GM23338 (cell line): ENCODE measurements around the gene ANKS1B. TPM values are rescaled to one million over a fixed set of nuclear protein-coding genes. Genes with fewer than 3 reads are reported as not detected.

Experiments
- ATAC-seq: fragments of 200-7000 bp; cut with Tn5 transposase; 3 replicates; pipeline ENCODE4 v1.9.1; 2020
- DNase-seq: peaks from one replicate; pipeline ENCODE4 v3.0.0-alpha.2; 2015; ENCODE audit warnings: low spot score
- H2AFZ ChIP-seq: fragments of 200-600 bp; sonication (generic); 2 replicates; pipeline ENCODE4 v1.8.0; 2016; ENCODE audit warnings: antibody characterized with exemption, mild to moderate bottlenecking, moderate library complexity
- H3F3A ChIP-seq: fragments of 200-600 bp; sonication (generic); replicated peaks from 2 replicates; pipeline ENCODE4 v1.8.0; 2017; ENCODE audit warnings: antibody characterized with exemption, mixed run types, low read depth
- H3K27ac ChIP-seq: fragments of 200-600 bp; sonication (generic); 2 replicates; pipeline ENCODE4 v1.6.1; 2016; ENCODE audit warnings: low read depth
- H3K27me3 ChIP-seq: fragments of 200-600 bp; sonication (generic); 2 replicates; pipeline ENCODE4 v1.8.0; 2016; ENCODE audit warnings: mild to moderate bottlenecking, mixed run types, moderate library complexity; ENCODE audit not compliant: insufficient read depth
- H3K36me3 ChIP-seq: fragments of 200-600 bp; sonication (generic); 2 replicates; pipeline ENCODE4 v1.8.0; 2016; ENCODE audit warnings: mild to moderate bottlenecking; ENCODE audit not compliant: insufficient read depth
- H3K4me1 ChIP-seq: fragments of 200-600 bp; sonication (generic); 2 replicates; pipeline ENCODE4 v1.8.0; 2016; ENCODE audit warnings: mild to moderate bottlenecking, moderate library complexity; ENCODE audit not compliant: insufficient read depth
- H3K4me2 ChIP-seq: fragments of 200-600 bp; sonication (generic); 2 replicates; pipeline ENCODE4 v1.7.1; 2017; ENCODE audit warnings: mixed run types
- H3K4me3 ChIP-seq: fragments of 200-600 bp; sonication (generic); 2 replicates; pipeline ENCODE4 v1.6.1; 2016; ENCODE audit warnings: mixed run types
- H3K79me2 ChIP-seq: fragments of 200-600 bp; sonication (generic); replicated peaks from 2 replicates; pipeline ENCODE4 v1.8.0; 2017; ENCODE audit warnings: mild to moderate bottlenecking; ENCODE audit not compliant: insufficient read depth
- H3K9me2 ChIP-seq: fragments of 200-600 bp; sonication (generic); 2 replicates; pipeline ENCODE4 v1.8.0; 2017; ENCODE audit not compliant: insufficient read depth
- H4K20me1 ChIP-seq: fragments of 200-600 bp; sonication (generic); replicated peaks from 2 replicates; pipeline ENCODE4 v1.8.0; 2017; ENCODE audit warnings: mild to moderate bottlenecking; ENCODE audit not compliant: insufficient read depth
- H3K27ac Mint-ChIP-seq: 2 replicates; pipeline ENCODE4 v1.8.0; 2020; ENCODE audit warnings: inconsistent platforms, mild to moderate bottlenecking, moderate library complexity, mixed read lengths
- H3K27me3 Mint-ChIP-seq: 3 replicates; pipeline ENCODE4 v1.8.0; 2022; ENCODE audit warnings: low read depth, mild to moderate bottlenecking, moderate library complexity, mixed read lengths, inconsistent platforms; ENCODE audit not compliant: insufficient read depth, poor library complexity
- H3K36me3 Mint-ChIP-seq: 3 replicates; pipeline ENCODE4 v1.8.0; 2021; ENCODE audit warnings: low read depth, mild to moderate bottlenecking, inconsistent platforms, moderate library complexity, mixed read lengths
- H3K4me1 Mint-ChIP-seq: 3 replicates; pipeline ENCODE4 v1.8.0; 2020; ENCODE audit warnings: mild to moderate bottlenecking, inconsistent platforms, mixed read lengths
- H3K4me3 Mint-ChIP-seq: 3 replicates; pipeline ENCODE4 v1.8.0; 2021; ENCODE audit warnings: moderate library complexity, mild to moderate bottlenecking, inconsistent platforms, mixed read lengths
- H3K9me3 Mint-ChIP-seq: 3 replicates; pipeline ENCODE4 v1.8.0; 2020; ENCODE audit warnings: moderate library complexity, mild to moderate bottlenecking, inconsistent platforms, mixed read lengths
- CREB1 ChIP-seq: fragments of 250-450 bp; sonication (Bioruptor Pico); IDR thresholded peaks from 2 replicates; pipeline ENCODE4 v1.5.0; 2020; ENCODE audit warnings: low read depth, mild to moderate bottlenecking, moderate library complexity
- EZH2 ChIP-seq: fragments of 200-600 bp; sonication (generic); IDR thresholded peaks from one replicate; pipeline ENCODE4 v1.8.0; 2017; ENCODE audit warnings: antibody characterized with exemption, mild to moderate bottlenecking, low read depth; ENCODE audit not compliant: unreplicated experiment
- EZH2phosphoT487 ChIP-seq: fragments of 200-600 bp; sonication (generic); IDR thresholded peaks from one replicate; pipeline ENCODE4 v1.8.1; 2018; ENCODE audit warnings: antibody characterized with exemption; ENCODE audit not compliant: unreplicated experiment
- NANOG ChIP-seq: IDR thresholded peaks from 2 replicates; pipeline ENCODE4 v1.6.1; 2016; ENCODE audit warnings: antibody characterized with exemption, borderline replicate concordance
- POLR2AphosphoS5 ChIP-seq: IDR thresholded peaks from 2 replicates; pipeline ENCODE4 v1.6.1; 2016; ENCODE audit warnings: antibody characterized with exemption, low read depth
- ZNF114 ChIP-seq: fragments of 250-450 bp; sonication (Bioruptor Pico); IDR thresholded peaks from 2 replicates; pipeline ENCODE4 v1.5.0; 2020; ENCODE audit warnings: mild to moderate bottlenecking, moderate library complexity
- ZNF331 ChIP-seq: fragments of 250-450 bp; sonication (Bioruptor Pico); IDR thresholded peaks from 2 replicates; pipeline ENCODE4 v1.5.0; 2020; ENCODE audit warnings: low read depth, mild to moderate bottlenecking, moderate library complexity
- polyA plus RNA-seq: library from polyadenylated mRNA; unstranded; fragments of >200 nt; fragmentation: Nextera tagmentation; extraction: Ambion mirVana; gene quantifications from 2 replicates; pipeline ENCODE4 v1.2.1, GENCODE V29; 2016
- total RNA-seq: library from RNA; depleted of rRNA; stranded (reverse); fragments of >200 nt; shearing (Covaris generic); gene quantifications from 2 replicates; pipeline ENCODE4 v1.2.3, GENCODE V29; 2014
- TF ChIP-seq, protein P1 (sequence below): IDR thresholded peaks from 2 replicates; pipeline ENCODE4 v1.6.1; 2016; ENCODE audit warnings: antibody characterized with exemption
- TF ChIP-seq, protein P2 (sequence below): IDR thresholded peaks from one replicate; pipeline ENCODE4 v1.6.1; 2018; ENCODE audit warnings: antibody characterized with exemption; ENCODE audit not compliant: unreplicated experiment
- TF ChIP-seq, protein P3 (sequence below), 2 experiments: fragments of 200-600 bp in 1 of 2; sonication (generic) in 1 of 2; conservative IDR thresholded peaks; 2 replicates each; pipeline versions ENCODE4 v1.5.1 to v1.6.1; 2016 to 2017; ENCODE audit warnings: antibody characterized with exemption in 2 of 2, low read depth in 2 of 2, mild to moderate bottlenecking in 2 of 2, moderate library complexity in 1 of 2

ANKS1B gene
- total and polyA plus RNA-seq, 2 experiments from 2014 or later: 4.3 to 5.8 TPM

DNA sequence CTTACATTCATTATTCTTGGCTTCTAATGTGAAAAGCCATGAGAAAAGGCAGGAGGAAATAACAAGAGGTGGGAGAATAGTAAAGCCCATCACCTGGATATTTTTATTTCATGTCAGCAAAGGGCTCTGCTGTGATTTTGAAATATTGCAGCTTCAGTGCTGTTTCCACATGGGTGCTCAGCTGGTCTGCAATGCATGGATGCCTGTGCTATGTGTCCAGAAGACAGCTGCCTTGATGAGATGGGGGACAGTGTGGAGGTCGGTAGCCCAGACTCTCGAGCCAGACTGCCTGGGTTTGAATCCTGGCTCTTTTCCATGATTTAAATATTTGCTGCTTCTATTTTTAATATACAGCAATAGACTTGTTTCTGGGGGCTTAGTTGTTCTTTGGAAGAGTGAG is 814.7 kb downstream of the ANKS1B start:
- Histone ChIP-seq H3K4me1 (0 out of 2 replicates have a peak, but pooled peaks cover 8% of the 10 kb centered on the region), H3K4me3 (no peak overlapping the region), H3K4me2 (no peak overlapping the region), H2AFZ (no peak overlapping the region), H3K27ac (no peak overlapping the region), H3K9me2 (no peaks in the 10 kb centered on the region), H3K79me2 (no peaks in the 10 kb centered on the region), H3F3A (no peaks in the 10 kb centered on the region), H3K36me3 (no peaks in the 10 kb centered on the region), H4K20me1 (no peaks in the 10 kb centered on the region), H3K27me3 (no peaks in the 10 kb centered on the region)
- DNase-seq: no peak
- Mint-ChIP-seq H3K36me3 (no peaks in the 10 kb centered on the region), H3K4me1 (peaks cover 9% of the 10 kb centered on the region), H3K4me3 (no peak overlapping the region), H3K27ac (no peak overlapping the region), H3K9me3 (no peaks in the 10 kb centered on the region), H3K27me3 (no peaks in the 10 kb centered on the region)
- no peak for ATAC-seq
- TF ChIP-seq, protein P1, sequence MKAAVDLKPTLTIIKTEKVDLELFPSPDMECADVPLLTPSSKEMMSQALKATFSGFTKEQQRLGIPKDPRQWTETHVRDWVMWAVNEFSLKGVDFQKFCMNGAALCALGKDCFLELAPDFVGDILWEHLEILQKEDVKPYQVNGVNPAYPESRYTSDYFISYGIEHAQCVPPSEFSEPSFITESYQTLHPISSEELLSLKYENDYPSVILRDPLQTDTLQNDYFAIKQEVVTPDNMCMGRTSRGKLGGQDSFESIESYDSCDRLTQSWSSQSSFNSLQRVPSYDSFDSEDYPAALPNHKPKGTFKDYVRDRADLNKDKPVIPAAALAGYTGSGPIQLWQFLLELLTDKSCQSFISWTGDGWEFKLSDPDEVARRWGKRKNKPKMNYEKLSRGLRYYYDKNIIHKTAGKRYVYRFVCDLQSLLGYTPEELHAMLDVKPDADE: no peak
- TF ChIP-seq EZH2 (no peak), ZNF114 (no peak), POLR2AphosphoS5 (no peak), NANOG (no peak)
- TF ChIP-seq, protein P2, sequence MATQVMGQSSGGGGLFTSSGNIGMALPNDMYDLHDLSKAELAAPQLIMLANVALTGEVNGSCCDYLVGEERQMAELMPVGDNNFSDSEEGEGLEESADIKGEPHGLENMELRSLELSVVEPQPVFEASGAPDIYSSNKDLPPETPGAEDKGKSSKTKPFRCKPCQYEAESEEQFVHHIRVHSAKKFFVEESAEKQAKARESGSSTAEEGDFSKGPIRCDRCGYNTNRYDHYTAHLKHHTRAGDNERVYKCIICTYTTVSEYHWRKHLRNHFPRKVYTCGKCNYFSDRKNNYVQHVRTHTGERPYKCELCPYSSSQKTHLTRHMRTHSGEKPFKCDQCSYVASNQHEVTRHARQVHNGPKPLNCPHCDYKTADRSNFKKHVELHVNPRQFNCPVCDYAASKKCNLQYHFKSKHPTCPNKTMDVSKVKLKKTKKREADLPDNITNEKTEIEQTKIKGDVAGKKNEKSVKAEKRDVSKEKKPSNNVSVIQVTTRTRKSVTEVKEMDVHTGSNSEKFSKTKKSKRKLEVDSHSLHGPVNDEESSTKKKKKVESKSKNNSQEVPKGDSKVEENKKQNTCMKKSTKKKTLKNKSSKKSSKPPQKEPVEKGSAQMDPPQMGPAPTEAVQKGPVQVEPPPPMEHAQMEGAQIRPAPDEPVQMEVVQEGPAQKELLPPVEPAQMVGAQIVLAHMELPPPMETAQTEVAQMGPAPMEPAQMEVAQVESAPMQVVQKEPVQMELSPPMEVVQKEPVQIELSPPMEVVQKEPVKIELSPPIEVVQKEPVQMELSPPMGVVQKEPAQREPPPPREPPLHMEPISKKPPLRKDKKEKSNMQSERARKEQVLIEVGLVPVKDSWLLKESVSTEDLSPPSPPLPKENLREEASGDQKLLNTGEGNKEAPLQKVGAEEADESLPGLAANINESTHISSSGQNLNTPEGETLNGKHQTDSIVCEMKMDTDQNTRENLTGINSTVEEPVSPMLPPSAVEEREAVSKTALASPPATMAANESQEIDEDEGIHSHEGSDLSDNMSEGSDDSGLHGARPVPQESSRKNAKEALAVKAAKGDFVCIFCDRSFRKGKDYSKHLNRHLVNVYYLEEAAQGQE: no peak
- TF ChIP-seq, protein P3, sequence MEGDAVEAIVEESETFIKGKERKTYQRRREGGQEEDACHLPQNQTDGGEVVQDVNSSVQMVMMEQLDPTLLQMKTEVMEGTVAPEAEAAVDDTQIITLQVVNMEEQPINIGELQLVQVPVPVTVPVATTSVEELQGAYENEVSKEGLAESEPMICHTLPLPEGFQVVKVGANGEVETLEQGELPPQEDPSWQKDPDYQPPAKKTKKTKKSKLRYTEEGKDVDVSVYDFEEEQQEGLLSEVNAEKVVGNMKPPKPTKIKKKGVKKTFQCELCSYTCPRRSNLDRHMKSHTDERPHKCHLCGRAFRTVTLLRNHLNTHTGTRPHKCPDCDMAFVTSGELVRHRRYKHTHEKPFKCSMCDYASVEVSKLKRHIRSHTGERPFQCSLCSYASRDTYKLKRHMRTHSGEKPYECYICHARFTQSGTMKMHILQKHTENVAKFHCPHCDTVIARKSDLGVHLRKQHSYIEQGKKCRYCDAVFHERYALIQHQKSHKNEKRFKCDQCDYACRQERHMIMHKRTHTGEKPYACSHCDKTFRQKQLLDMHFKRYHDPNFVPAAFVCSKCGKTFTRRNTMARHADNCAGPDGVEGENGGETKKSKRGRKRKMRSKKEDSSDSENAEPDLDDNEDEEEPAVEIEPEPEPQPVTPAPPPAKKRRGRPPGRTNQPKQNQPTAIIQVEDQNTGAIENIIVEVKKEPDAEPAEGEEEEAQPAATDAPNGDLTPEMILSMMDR (conservative IDR thresholded peaks at IDR 0.05; ENCODE audit: low read depth in 2 of 2): no peak

DNA sequence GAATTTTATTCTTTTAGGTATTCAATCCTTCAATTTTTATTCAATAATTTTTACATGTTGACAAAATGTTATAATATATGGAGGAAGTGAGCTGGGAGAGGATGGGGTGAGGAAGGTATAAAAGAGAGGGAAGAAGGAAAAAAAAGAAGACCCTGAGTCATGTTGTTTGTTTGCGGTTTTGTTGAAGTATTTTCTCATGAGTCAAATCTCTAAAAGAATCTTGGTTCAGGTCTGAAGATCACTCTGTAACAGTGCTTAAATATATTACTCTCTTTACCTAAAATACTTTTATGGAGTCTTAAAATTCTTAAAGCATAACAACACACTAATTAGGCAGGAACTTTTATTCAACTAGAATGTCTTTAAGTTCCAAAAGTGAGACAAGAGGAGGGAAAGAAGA is 826.8 kb downstream of the ANKS1B start:
- Histone ChIP-seq H3K79me2 (no peaks in the 10 kb centered on the region), H2AFZ (no peak overlapping the region), H3K27ac (no peak overlapping the region), H3K4me3 (no peak overlapping the region), H3F3A (no peaks in the 10 kb centered on the region), H3K4me1 (peaks cover 41% of the 10 kb centered on the region), H3K9me2 (no peaks in the 10 kb centered on the region), H3K4me2 (no peak overlapping the region), H3K27me3 (no peaks in the 10 kb centered on the region), H4K20me1 (no peaks in the 10 kb centered on the region), H3K36me3 (no peaks in the 10 kb centered on the region)
- Mint-ChIP-seq H3K36me3 (peaks cover 10% of the 10 kb centered on the region), H3K27me3 (peaks cover 2% of the 10 kb centered on the region), H3K27ac (peak overlapping the region; percentile 41; the same call in 1 of the 2 replicates), H3K4me3 (no peak overlapping the region), H3K4me1 (peaks cover 40% of the 10 kb centered on the region), H3K9me3 (peaks cover 16% of the 10 kb centered on the region)
- ATAC-seq: no peak
- no peak for DNase-seq
- TF ChIP-seq, protein P1: no peak
- TF ChIP-seq, protein P3 (conservative IDR thresholded peaks at IDR 0.05; ENCODE audit: low read depth in 2 of 2): no peak
- no peak for TF ChIP-seq EZH2phosphoT487
- TF ChIP-seq ZNF331 (CRISPR knock-in tag): no peak
- TF ChIP-seq, protein P2: no peak
- TF ChIP-seq POLR2AphosphoS5: no peak
- no peak for TF ChIP-seq NANOG
- no peak for TF ChIP-seq CREB1 (CRISPR knock-in tag)
